D341Med (cell line): Measurements from ENCODE around the gene EMILIN1.

Experiments
- DNase-seq: peaks from one replicate; pipeline ENCODE4 v3.0.0; 2012; ENCODE audit warnings: low spot score

The EMILIN1 gene

DNA sequence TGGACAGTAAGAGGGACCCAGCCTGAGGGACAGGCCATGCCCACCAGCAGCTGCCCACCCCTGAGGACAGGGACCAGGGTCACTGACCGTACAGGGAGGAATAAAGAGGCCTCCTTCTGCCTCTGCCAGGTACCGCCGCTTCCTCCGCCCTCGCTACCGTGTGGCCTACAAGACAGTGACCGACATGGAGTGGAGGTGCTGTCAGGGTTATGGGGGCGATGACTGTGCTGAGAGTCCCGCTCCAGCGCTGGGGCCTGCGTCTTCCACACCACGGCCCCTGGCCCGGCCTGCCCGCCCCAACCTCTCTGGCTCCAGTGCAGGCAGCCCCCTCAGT, 2.2 kb downstream of the EMILIN1 start:
- no peak for DNase-seq

DNA sequence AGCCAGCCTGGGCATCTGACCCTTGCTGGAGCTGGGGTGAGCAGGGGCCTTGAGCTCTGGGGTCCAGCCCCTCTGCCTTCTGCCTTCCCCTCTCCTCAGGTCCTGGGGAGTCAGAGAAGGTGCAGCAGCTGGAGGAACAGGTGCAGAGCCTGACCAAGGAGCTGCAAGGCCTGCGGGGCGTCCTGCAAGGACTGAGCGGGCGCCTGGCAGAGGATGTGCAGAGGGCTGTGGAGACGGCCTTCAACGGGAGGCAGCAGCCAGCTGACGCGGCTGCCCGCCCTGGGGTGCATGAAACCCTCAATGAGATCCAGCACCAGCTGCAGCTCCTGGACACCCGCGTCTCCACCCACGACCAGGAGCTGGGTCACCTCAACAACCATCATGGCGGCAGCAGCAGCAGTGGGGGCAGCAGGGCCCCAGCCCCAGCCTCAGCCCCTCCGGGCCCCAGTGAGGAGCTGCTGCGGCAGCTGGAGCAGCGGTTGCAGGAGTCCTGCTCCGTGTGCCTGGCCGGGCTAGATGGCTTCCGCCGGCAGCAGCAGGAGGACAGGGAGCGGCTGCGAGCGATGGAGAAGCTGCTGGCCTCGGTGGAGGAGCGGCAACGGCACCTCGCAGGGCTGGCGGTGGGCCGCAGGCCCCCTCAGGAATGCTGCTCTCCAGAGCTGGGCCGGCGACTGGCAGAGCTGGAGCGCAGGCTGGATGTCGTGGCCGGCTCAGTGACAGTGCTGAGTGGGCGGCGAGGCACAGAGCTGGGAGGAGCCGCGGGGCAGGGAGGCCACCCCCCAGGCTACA, 3.8 kb downstream of the EMILIN1 start:
- DNase-seq = no peak

DNA sequence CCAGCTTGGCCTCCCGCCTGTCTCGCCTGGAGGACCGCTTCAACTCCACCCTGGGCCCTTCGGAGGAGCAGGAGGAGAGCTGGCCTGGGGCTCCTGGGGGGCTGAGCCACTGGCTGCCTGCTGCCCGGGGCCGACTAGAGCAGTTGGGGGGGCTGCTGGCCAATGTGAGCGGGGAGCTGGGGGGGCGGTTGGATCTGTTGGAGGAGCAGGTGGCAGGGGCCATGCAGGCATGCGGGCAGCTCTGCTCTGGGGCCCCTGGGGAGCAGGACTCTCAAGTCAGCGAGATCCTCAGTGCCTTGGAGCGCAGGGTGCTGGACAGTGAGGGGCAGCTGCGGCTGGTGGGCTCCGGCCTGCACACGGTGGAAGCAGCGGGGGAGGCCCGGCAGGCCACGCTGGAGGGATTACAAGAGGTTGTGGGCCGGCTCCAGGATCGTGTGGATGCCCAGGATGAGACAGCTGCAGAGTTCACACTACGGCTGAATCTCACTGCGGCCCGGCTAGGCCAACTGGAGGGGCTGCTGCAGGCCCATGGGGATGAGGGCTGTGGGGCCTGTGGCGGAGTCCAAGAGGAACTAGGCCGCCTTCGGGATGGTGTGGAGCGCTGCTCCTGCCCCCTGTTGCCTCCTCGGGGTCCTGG, 4.5 kb downstream of the EMILIN1 start:
- no peak for DNase-seq

DNA sequence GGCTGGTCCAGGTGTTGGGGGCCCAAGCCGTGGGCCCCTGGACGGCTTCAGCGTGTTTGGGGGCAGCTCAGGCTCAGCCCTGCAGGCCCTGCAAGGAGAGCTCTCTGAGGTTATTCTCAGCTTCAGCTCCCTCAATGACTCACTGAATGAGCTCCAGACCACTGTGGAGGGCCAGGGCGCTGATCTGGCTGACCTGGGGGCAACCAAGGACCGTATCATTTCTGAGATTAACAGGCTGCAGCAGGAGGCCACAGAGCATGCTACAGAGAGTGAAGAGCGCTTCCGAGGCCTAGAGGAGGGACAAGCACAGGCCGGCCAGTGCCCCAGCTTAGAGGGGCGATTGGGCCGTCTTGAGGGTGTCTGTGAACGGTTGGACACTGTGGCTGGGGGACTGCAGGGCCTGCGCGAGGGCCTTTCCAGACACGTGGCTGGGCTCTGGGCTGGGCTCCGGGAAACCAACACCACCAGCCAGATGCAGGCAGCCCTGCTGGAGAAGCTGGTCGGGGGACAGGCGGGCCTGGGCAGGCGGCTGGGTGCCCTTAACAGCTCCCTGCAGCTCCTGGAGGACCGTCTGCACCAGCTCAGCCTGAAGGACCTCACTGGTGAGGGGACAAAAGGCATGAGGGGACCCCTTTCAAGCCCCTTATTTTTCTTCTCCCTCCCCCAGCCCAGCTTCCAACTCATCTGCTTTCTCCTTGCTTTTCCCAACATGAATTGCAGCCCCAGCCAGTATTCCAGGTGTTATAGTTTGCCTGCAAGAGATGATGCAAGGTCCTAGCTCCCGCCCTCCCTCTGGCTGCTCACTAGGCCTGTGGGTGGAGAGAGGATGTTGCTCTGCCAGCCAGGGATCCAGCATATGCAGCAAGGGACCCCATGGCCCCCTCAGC, 5.2 kb downstream of the EMILIN1 start:
- no peak for DNase-seq

DNA sequence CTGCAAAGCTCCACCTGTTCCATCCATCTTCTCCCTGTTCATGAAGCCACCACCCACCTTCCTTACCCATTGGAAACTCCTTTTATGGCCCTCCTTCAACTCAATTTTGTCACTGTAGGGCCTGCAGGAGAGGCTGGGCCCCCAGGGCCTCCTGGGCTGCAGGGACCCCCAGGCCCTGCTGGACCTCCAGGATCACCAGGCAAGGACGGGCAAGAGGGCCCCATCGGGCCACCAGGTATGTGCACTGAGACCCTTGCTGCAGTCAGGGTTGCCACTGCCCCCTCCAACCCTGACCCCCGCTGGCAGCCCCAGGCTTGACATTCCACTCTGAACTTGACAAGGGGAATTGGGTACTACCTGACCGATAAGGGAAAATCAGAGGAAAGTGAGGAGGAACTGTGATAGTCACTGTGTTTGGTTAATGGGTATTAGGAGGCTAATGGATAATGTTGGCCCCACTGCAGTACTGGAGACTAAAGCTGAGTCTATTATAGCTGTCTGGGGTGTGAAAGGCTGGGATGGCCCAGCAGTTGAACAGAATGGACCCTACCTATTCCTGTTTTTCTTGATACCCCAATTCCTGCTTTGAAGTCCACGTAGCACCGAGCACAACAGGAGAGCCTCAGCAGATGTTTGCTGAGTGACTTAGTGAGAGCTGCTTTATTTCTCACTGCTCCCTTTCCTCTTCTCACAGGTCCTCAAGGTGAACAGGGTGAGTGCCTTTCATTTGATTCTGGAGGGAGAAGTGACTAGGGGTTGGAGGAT, 6.1 kb downstream of the EMILIN1 start:
- no peak for DNase-seq

DNA sequence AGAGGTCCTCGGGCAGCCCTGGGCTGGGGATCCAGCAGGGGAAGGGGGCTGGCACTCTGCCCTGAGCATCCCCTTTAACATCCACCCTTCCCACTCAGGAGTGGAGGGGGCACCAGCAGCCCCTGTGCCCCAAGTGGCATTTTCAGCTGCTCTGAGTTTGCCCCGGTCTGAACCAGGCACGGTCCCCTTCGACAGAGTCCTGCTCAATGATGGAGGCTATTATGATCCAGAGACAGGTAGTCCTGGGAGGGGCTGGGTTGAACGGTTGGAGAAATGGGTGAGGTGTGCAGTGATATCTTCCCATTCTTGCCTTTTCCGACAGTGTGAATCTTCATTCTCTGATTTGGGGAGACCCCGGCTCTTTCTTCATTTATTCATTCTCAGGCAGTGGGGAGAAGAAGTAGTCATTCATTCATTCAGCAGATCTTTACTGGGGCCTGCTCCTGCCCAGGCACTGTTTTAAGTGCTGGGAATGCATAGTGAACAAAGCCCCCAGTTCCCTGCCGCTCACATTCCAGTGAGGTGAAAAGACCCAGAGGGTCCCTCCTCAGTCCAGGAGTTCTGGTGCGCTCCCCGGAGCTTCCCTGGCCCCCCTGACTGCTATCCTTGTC, 6.8 kb downstream of the EMILIN1 start:
- DNase-seq = no peak

DNA sequence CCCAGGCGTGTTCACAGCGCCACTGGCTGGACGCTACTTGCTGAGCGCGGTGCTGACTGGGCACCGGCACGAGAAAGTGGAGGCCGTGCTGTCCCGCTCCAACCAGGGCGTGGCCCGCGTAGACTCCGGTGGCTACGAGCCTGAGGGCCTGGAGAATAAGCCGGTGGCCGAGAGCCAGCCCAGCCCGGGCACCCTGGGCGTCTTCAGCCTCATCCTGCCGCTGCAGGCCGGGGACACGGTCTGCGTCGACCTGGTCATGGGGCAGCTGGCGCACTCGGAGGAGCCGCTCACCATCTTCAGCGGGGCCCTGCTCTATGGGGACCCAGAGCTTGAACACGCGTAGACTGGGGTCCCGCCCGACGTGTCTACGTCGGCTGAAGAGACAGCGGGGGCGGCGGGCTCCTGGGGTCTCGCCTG, 7.3 kb downstream of the EMILIN1 start:
- no peak for DNase-seq

DNA sequence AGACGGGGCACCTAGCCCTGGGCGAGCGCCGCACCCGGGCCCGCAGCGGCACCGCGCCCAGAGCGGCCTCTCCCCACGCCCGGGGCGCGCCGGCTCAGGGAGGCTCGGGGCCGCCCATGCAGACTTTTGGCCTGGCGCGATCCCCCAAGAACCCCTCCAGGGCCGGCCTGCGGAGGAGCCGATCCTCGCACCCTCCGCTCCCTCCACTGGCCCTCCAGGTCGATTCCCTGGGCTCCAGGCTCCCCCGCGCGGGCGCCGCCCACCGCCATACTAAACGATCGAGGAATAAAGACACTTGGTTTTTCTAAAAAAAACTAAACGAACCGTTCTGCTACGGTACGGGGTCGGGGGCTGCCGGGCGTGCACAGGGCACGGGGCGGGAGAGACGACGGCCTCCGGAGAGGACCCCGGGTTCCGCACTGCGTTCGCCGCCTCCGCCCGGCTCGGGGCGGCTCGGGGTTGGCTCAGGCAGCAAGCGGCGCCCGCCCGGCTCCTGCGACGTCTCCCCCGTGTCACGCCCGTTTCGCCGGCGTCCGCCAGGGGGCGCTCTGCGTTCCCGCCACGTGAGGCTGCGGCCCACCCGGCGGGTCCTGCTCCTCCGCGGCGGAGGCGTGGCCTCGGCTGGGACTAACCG, 7.8 kb downstream of the EMILIN1 start:
- peak; percentile 98 for DNase-seq

DNA sequence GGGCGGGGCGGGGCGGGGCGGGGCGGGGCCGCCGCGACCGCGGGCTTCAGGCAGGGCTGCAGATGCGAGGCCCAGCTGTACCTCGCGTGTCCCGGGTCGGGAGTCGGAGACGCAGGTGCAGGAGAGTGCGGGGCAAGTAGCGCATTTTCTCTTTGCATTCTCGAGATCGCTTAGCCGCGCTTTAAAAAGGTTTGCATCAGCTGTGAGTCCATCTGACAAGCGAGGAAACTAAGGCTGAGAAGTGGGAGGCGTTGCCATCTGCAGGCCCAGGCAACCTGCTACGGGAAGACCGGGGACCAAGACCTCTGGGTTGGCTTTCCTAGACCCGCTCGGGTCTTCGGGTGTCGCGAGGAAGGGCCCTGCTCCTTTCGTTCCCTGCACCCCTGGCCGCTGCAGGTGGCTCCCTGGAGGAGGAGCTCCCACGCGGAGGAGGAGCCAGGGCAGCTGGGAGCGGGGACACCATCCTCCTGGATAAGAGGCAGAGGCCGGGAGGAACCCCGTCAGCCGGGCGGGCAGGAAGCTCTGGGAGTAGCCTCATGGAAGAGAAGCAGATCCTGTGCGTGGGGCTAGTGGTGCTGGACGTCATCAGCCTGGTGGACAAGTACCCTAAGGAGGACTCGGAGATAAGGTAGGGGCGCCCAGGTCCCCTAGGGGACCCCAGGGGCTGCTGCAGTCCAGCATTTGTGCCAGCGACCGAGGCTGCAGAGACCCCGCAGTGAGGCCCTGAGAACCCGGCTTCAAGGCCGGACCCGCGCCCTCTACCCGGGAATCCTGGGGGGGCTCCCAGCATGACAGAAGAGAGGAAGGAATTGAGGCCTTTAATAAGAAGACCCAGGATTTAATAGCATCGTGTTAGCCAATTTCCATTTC, 8.5 kb downstream of the EMILIN1 start, which contains the start of gene KHK:
Gene KHK (plus strand): TSS at position 49 of the 870 bp plus-strand sequence. CDS start 488 bp downstream, at position 537.
- peak; percentile 66 for DNase-seq

DNA sequence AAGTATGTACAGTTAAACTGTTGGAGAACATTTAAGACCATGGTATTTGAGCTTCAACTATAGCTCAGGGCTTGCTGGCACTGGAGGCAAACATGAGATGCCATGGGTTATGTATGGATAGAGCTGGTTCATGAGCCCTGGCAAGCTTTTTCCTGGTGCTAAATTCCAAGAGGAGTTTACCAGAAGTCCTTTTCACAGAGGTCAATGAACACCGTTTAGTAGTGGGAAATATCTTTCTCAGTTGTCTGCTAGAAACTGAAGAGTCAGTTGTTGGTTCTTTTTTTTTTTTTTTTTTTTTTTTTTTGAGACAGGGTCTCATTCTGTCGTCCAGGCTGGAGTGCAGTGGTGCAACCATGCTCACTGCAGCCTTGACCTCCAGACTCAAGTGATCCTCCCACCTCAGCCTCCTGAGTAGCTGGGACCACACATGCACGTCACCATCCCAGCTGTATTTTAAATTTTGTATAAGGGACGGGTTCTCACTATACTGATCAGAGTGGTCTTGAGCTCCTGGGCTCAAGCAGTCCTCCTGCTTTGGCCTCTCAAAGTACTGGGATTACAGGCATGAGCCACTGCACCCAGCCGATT, 9.5 kb downstream of the EMILIN1 start:
- DNase-seq = no peak

DNA sequence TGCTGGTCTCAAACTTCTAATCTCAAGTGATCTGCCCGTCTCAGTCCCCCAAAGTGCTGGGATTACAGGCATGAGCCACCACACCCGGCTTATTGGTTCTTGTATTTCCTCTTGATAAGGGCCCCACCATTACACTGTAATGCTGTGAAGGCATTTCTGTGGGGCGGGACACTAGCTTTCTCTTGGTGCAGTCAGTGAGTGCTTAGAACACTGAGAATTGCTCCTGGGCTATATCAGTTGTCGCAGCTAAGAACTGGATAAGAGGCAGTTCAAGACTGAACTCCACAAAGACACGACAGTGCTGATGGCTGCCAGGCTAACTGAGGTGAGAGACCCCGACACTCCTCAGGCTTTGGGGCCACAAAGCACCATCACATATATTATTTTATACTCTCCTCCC, 10.2 kb downstream of the EMILIN1 start:
- no peak for DNase-seq

DNA sequence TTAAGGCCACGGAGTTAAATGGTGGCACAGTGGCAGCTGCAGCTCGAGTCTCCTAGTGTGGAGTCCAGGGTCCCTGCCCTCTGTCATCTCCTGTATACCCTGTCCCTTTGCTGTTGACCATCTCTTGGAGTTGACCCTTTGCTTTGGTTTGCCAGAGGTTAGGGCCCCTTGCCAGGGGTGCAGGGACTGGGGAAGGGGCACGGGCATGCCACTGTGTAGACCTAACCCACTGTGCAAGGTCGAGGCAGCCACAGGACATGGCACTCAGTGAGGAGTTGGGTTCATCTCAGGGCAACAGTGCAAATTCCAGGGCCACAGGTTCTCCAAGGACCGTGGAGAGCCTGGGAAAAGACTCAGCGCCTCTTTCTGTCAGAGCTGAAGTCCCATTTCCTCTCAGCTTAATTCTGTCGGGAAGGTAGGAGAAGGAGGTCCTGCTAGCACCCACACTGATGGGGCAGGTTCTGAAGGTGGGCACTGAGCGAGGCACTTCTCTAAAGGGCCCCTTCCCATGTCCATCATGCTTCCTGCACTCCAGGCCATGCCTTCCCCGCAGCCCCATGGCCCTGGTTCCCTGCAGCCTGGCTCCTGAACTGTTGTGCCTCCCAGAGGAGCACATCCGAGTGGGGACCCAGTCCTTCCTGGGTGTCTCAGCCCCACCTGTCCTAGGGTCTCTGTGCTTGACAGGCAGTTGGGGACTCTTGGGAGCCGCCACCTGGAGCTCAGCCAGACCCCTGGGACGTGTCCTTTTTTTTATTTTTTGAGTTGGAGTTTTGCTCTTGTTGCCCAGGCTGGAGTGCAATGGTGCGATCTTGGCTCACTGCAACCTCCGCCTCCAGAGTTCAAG, 10.9 kb downstream of the EMILIN1 start:
- DNase-seq = no peak

DNA sequence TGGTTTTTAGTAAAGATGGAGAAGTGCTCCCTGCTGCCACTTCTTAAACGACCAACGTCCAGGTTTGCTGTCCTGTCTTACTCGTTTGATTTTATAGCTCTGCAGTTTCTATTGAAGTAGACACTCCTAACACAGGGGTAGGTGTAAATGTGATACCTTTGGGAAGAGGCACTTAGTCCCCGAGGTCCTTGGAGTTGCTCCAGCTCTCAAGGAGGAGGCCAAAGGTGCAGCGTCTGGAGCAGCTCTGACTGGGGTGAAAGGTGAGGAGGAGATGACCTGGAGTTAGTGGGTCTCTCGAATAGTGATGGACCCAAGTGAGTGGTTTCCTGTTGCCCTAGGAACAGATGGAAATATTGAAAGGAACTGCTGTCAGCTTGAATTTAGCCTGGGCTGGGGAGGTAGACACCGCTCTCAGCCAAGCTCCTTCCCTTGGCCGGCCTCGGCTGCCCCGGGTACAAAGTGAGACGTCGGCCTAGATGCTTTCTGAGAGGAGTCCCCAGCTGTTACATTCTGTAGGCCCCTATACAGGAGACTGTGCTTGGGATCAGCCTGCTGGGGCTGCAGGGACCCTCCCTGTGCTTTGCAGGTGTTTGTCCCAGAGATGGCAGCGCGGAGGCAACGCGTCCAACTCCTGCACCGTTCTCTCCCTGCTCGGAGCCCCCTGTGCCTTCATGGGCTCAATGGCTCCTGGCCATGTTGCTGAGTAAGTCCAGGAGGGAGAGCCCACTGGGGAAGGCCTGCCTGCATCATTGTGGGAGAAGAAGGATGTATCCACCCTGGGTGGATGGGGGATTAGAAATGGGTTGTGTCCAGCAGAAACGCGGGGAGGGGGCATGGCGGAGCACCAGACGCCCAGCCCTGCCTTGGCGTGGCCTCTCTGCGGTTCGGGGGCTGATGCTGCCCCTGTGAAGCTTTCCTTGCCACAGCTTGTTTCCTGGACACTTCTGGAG, 13.6 kb downstream of the EMILIN1 start:
- DNase-seq = no peak

DNA sequence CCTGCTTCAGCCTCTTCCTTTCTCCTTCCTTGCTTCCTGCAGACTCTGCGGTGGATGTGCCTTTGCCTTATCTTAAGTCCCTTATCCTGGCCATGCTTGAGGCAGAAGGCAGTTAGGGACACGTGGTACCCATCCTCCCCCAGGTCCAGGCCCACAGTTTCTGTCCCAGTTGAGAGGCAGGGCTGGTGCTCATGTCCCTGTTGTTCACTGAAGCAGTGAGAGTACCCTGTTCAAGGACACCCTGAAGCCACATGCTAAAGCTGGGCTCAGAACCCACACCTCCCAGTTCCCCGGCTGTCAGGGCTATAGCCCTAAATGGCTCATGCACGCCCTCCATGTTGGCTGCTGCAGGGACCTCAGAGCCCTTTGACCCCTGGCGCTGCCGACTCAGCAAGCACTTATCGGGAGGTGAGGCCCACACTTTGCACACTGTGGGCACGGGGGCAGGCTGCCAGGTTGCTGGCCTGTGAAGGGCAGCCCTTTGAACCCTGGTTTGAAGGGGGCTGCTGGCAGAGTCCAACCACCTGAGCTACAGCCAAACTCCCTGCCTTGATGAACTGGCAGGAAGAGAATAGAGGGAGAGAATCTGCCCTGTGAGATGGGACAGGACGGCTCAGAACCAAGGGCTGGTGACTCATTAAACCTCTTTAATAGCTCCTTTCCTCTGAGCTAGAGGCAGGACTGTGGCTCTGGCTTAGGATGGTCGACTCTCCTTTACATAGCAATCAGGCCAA, 14.4 kb downstream of the EMILIN1 start:
- DNase-seq = no peak

DNA sequence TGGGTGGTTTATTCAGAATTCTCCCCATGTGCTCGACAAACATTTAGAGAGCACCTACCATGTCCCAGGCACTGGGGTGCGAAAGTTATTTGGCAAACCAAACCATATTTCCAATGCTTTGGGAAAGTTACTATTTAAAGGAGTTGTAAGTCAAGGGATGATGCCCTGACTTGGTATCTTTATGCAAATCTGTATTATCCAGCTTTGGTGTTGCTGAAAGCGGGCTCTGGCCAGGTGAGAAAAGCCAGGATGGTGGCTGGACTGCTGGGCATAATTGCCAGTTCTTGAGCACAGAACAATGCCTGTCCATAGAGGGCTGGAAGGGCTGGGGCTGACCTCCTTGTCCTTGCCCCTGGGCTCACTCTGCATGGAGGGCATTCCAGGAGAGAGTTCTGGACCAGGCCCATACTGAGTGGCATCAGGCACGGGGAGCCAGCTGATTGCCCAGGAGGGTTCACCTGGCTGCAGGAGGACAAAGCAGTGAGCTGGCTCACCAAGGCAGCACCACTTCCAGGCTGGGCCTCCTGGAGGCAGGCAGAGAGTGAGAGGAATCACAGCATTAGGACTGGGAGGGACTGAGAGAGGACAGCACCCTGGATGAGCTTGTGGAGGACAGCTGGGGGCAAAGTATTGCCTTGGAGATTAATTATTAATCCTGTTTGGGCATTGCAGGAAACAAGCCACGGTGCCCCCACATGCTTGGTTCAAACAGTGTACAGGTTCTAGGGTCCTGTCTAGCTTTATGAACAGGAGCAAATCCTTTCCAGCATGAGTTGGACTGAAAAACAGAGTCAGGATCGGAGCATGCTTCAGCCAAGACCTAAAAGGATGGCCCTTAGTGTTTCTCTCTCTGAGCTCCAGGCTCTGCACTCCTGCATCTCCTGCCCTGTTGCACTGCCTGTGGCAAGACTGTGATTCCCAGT, 15.3 kb downstream of the EMILIN1 start:
- DNase-seq = no peak
